ENCODE results near the gene COL9A2.

COL9A2 gene

DNA sequence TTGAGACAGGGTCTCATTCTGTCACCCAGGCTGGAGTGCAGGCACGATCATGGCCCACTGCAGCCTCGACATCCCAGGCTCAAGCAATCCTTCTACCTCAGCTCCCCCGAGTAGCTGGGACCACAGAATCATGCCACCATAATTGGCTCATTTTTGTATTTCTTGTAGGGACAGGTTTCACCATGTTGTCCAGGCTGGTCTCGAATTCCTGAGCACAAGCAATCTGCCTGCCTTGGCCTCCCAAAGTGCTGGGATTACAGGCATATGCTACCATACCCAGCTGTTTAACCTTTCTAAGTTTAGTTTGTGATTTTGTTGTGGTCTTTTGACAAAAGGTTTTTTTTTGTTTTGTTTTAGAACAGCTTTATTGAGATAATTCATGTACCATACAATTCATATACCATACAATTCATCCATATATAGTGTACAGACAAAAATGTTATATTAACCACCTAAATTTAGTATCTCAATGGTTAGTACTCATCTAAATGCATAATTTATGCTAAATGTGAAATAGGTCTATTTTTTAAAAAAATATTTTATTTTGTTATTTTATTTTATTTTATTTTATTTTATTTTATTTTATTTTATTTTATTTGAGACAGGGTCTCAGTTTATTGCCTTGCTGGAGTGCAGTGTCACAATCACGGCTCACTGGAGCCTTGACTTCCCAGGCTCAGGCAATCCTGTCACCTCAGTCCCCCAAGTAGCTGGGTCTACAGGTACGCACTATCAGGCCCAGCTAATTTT lies 50.1 kb downstream of the COL9A2 start:
- Histone ChIP-seq H3K36me3 (ENCODE audit: control insufficient read depth, low read depth, low read length) (peaks cover 65% of the 10 kb centered on the region), H3K4me1 (ENCODE audit: control insufficient read depth, low read depth, low read length) (no peaks in the 10 kb centered on the region), H3K27me3 (ENCODE audit: control insufficient read depth, insufficient read depth, low read length) (no peaks in the 10 kb centered on the region), H3K9me3 (ENCODE audit: control insufficient read depth, low read depth, low read length) (no peaks in the 10 kb centered on the region), H3K27ac (ENCODE audit: low read length) (no peak overlapping the region), H3K4me3 (ENCODE audit: low read length) (no peak overlapping the region), H3K9ac (ENCODE audit: low read length) (no peak overlapping the region)

DNA sequence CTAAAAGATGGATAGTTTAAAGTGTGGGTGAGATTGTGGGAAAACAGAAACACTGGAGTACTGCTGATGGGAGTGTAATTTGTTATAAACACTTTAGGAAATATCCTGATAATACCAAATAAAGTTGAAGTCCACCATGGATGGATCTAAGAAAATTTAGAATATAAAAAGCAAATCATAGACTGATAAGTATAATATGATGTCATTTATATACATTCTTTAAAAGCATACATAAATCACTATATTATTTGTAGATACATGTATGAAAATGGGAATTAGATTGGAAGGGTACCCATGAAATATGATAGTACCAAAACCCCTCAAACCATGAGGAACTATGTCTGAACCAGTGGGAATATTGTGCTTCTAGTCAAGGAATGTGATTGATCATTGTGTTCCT lies 51.2 kb downstream of the COL9A2 start:
- H3K27ac ChIP-seq (ENCODE audit: low read length), result no peak overlapping the region
- no peaks in the 10 kb centered on the region for H3K27me3 ChIP-seq (ENCODE audit: control insufficient read depth, insufficient read depth, low read length)
- H3K9ac ChIP-seq (ENCODE audit: low read length), result no peak overlapping the region
- peaks cover 67% of the 10 kb centered on the region for H3K36me3 ChIP-seq (ENCODE audit: control insufficient read depth, low read depth, low read length)
- H3K4me1 ChIP-seq (ENCODE audit: control insufficient read depth, low read depth, low read length), result no peaks in the 10 kb centered on the region
- H3K4me3 ChIP-seq (ENCODE audit: low read length), result no peak overlapping the region
- H3K9me3 ChIP-seq (ENCODE audit: control insufficient read depth, low read depth, low read length), result no peaks in the 10 kb centered on the region

DNA sequence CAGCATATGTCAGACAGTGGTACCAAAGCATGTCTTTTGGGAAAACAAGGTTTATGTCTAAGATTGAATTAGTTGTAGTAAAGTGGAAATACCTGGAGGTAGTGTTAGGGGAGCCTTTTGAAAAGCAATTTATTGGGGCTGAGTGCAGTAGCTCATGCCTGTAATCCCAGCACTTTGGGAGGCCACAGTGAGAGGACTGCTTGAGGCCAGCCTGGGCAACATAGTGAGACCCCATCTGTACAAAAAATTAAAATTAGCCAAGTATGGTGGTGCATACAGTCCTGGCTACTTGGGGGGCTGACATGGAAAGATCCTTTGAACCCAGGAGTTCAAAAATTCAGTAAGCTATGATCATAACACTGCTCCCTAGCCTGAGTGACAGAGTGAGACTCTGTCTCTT lies 51.8 kb downstream of the COL9A2 start:
- no peak overlapping the region for H3K4me3 ChIP-seq (ENCODE audit: low read length)
- H3K4me1 ChIP-seq (ENCODE audit: control insufficient read depth, low read depth, low read length), result no peaks in the 10 kb centered on the region
- H3K9me3 ChIP-seq (ENCODE audit: control insufficient read depth, low read depth, low read length), result no peaks in the 10 kb centered on the region
- no peak overlapping the region for H3K9ac ChIP-seq (ENCODE audit: low read length)
- no peak overlapping the region for H3K27ac ChIP-seq (ENCODE audit: low read length)
- peaks cover 67% of the 10 kb centered on the region for H3K36me3 ChIP-seq (ENCODE audit: control insufficient read depth, low read depth, low read length)
- H3K27me3 ChIP-seq (ENCODE audit: control insufficient read depth, insufficient read depth, low read length), result no peaks in the 10 kb centered on the region

DNA sequence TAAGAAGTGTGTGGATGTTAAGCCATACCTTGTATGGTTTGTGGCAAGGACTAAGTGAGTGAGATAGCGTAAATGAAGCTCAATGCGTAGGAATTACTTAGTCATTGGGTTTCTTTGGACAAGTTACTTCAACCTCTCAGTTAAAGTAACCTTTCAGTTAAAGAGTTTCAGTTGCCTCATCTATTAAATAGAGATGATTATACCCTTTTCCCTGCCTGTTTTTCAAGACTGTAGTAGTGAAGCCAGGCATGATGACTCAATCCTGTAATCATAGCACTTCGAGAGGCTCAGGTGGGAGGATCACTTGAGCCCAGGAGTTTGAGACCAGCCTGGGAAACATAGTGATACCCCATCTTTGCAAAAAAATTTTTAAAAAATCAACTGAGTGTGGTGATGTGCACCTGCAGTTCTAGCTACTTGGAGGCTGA lies 52.7 kb downstream of the COL9A2 start:
- H3K9me3 ChIP-seq (ENCODE audit: control insufficient read depth, low read depth, low read length), result no peaks in the 10 kb centered on the region
- no peaks in the 10 kb centered on the region for H3K27me3 ChIP-seq (ENCODE audit: control insufficient read depth, insufficient read depth, low read length)
- H3K36me3 ChIP-seq (ENCODE audit: control insufficient read depth, low read depth, low read length), result peaks cover 61% of the 10 kb centered on the region
- H3K4me1 ChIP-seq (ENCODE audit: control insufficient read depth, low read depth, low read length), result no peaks in the 10 kb centered on the region
- no peak overlapping the region for H3K9ac ChIP-seq (ENCODE audit: low read length)
- H3K27ac ChIP-seq (ENCODE audit: low read length), result no peak overlapping the region
- no peak overlapping the region for H3K4me3 ChIP-seq (ENCODE audit: low read length)

DNA sequence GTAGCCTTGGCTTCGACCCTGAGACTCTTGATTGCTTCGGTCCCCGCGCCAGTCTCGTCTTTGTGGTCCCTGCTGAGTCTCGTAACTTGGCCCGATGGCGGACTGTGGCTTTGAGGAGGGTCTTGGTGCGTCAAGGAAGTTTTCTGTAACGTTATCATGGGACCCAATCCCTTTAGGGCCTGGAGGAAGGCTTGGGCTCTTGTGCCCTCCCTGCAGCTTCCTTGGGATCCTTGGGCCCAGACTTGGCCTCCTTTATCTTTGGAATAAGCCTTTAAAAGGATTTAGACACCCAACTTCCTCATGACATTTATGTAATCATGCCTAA lies 58.7 kb downstream of the COL9A2 start:
- Histone ChIP-seq H3K27ac (ENCODE audit: low read length) (peak overlapping the region; percentile 43), H3K9me3 (ENCODE audit: control insufficient read depth, low read depth, low read length) (no peaks in the 10 kb centered on the region), H3K4me3 (ENCODE audit: low read length) (peak overlapping the region; percentile 94), H3K27me3 (ENCODE audit: control insufficient read depth, insufficient read depth, low read length) (no peaks in the 10 kb centered on the region), H3K36me3 (ENCODE audit: control insufficient read depth, low read depth, low read length) (peaks cover 33% of the 10 kb centered on the region), H3K4me1 (ENCODE audit: control insufficient read depth, low read depth, low read length) (peaks cover 4% of the 10 kb centered on the region), H3K9ac (ENCODE audit: low read length) (peak overlapping the region; percentile 97)

DNA sequence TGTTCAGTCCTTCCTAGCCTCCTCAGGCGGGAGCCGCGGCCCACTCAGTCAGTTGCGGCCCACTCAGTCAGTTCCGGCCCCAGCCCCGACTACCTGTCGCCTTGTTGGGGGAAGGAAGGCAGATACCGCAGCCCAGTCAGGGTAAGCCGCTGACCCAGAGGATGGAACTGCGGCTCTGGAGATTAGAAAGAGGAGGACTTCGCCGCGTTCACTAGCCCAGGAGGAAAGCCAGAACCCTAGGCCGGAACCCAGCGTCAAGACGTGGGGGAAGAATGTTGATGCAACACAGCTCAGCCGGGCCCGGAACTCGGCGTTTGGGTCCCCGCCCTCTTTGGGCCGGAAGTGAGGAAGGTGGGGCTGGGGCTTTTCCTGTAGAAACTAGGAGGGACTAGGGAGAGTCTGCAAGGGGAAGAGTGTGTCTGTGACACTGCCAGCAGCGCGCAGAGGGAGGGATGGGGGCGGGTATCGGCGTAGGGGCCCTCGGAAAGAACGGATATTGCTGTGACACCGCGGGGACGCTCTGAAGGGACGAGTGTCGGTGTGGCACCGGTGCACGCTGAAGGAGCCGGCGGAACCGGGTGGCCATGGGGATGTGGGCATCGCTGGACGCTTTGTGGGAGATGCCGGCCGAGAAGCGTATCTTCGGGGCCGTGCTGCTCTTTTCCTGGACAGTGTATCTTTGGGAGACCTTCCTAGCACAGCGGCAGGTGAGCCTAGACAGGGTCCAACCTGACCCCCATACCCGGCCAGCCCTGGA lies 59.2 kb downstream of the COL9A2 start, which contains the start of gene ZMPSTE24:
ZMPSTE24 (plus strand) TSS at position 549 of the 757 bp plus-strand sequence; CDS start at position 585, 36 bp downstream.
- peak within 1 kb of the TSS; percentile 97 for H3K9ac ChIP-seq (ENCODE audit: low read length)
- peaks cover 4% of the 10 kb centered on the region for H3K4me1 ChIP-seq (ENCODE audit: control insufficient read depth, low read depth, low read length)
- H3K36me3 ChIP-seq (ENCODE audit: control insufficient read depth, low read depth, low read length), result peaks cover 28% of the 10 kb centered on the region
- H3K27me3 ChIP-seq (ENCODE audit: control insufficient read depth, insufficient read depth, low read length), result no peaks in the 10 kb centered on the region
- H3K27ac ChIP-seq (ENCODE audit: low read length), result peak within 1 kb of the TSS; percentile 92
- no peaks in the 10 kb centered on the region for H3K9me3 ChIP-seq (ENCODE audit: control insufficient read depth, low read depth, low read length)
- H3K4me3 ChIP-seq (ENCODE audit: low read length), result peak within 1 kb of the TSS; percentile 94

DNA sequence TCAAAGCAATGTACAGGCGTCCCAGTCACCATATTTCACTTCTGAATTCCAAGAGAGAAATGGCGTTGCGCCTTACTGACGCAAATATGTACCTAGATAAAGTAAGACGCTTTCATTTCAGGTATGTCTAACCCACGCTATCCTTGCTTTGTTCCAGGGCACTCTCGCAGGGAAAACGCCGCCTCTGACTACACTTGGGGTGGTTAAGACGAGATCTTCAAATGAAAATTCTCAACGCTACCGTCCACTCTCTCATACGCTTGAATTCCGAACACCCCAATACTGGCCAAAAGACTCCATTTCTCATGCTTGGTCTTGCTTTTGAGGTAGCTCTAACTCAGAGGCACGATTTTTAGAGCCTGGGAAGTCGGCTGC lies 59.8 kb downstream of the COL9A2 start:
- Histone ChIP-seq H3K9ac (ENCODE audit: low read length) (peak overlapping the region; percentile 97), H3K4me3 (ENCODE audit: low read length) (peak overlapping the region; percentile 94), H3K9me3 (ENCODE audit: control insufficient read depth, low read depth, low read length) (no peaks in the 10 kb centered on the region), H3K36me3 (ENCODE audit: control insufficient read depth, low read depth, low read length) (peaks cover 22% of the 10 kb centered on the region), H3K27me3 (ENCODE audit: control insufficient read depth, insufficient read depth, low read length) (no peaks in the 10 kb centered on the region), H3K4me1 (ENCODE audit: control insufficient read depth, low read depth, low read length) (peaks cover 4% of the 10 kb centered on the region), H3K27ac (ENCODE audit: low read length) (peak overlapping the region; percentile 92)

DNA sequence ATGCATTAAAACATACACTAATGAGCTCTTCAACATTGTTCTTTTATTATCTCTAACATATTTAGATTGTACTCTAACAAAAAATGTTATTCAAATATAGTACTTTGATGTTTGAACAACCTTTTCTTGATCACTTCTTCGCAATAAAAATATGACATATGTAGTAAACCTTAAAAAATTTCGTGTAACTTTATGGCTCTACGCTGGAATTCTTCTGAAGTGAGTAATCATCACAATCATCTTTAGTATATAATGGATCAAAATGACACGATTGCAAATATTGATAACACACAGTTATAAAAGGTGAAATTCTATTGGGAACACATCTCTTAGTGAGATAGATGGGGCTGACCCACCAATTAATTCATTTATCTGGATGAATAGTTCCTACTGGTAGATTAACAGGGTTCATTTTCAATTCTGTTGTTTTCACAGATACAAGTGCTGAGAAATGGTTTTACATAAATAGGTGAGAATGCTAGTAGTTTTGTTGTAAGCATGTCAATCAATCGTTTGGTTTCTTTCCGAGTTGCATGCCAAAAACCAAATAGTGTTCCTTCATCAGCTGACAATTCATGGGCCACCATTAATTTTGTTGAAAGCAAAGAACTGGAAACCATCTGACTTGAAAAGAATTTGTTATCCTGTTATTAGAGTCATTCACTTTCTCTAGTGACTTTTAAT lies 60.5 kb downstream of the COL9A2 start:
- Histone ChIP-seq H3K9me3 (ENCODE audit: control insufficient read depth, low read depth, low read length) (no peaks in the 10 kb centered on the region), H3K4me1 (ENCODE audit: control insufficient read depth, low read depth, low read length) (peaks cover 4% of the 10 kb centered on the region), H3K27ac (ENCODE audit: low read length) (no peak overlapping the region), H3K27me3 (ENCODE audit: control insufficient read depth, insufficient read depth, low read length) (no peaks in the 10 kb centered on the region), H3K4me3 (ENCODE audit: low read length) (peak overlapping the region; percentile 94), H3K9ac (ENCODE audit: low read length) (peak overlapping the region; percentile 97), H3K36me3 (ENCODE audit: control insufficient read depth, low read depth, low read length) (peaks cover 15% of the 10 kb centered on the region)

DNA sequence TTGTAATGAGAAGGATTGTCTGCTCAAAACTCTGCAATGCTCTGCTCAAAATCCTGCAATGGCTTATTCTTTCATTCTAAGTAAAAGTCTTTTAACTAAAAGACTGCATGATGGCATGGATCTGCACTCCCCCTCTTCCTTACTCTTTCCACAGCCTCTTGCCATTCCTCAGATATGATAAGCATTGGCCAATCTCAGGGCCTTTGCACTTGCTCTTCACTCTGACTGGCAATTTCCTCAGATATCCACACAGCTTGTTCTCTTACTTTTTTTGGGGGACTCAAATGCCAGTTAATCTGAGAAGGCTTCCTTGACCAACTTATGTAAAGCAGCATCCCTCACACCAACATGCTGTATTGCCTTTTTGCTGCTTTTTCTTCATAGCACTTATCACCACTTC lies 61.9 kb downstream of the COL9A2 start:
- H3K4me1 ChIP-seq (ENCODE audit: control insufficient read depth, low read depth, low read length), result peaks cover 4% of the 10 kb centered on the region
- H3K9me3 ChIP-seq (ENCODE audit: control insufficient read depth, low read depth, low read length), result no peaks in the 10 kb centered on the region
- no peak overlapping the region for H3K9ac ChIP-seq (ENCODE audit: low read length)
- peaks cover 2% of the 10 kb centered on the region for H3K36me3 ChIP-seq (ENCODE audit: control insufficient read depth, low read depth, low read length)
- no peak overlapping the region for H3K4me3 ChIP-seq (ENCODE audit: low read length)
- H3K27me3 ChIP-seq (ENCODE audit: control insufficient read depth, insufficient read depth, low read length), result no peaks in the 10 kb centered on the region
- H3K27ac ChIP-seq (ENCODE audit: low read length), result no peak overlapping the region

DNA sequence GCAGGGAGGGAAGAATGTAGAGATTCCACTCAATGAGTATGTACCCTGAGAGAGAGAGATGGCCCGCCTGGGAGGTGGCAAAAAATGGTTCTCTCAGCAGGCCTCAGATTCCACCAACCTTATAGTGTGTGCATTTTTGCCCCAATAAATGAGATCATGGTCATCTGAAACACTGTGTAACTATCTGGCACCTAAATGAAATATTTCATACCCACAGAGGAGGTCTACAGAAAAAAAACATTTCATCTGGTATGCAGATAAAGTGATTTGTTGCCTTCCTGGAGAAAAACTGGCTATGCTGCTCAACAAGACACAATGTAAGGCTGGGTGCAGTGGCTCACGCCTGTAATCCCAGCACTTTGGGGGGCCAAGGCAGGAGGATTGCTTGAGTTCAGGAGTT lies 64.5 kb downstream of the COL9A2 start:
- no peaks in the 10 kb centered on the region for H3K9me3 ChIP-seq (ENCODE audit: control insufficient read depth, low read depth, low read length)
- H3K4me1 ChIP-seq (ENCODE audit: control insufficient read depth, low read depth, low read length), result peaks cover 4% of the 10 kb centered on the region
- no peak overlapping the region for H3K4me3 ChIP-seq (ENCODE audit: low read length)
- H3K27ac ChIP-seq (ENCODE audit: low read length), result no peak overlapping the region
- H3K36me3 ChIP-seq (ENCODE audit: control insufficient read depth, low read depth, low read length), result no peaks in the 10 kb centered on the region
- H3K27me3 ChIP-seq (ENCODE audit: control insufficient read depth, insufficient read depth, low read length), result no peaks in the 10 kb centered on the region
- H3K9ac ChIP-seq (ENCODE audit: low read length), result no peak overlapping the region

DNA sequence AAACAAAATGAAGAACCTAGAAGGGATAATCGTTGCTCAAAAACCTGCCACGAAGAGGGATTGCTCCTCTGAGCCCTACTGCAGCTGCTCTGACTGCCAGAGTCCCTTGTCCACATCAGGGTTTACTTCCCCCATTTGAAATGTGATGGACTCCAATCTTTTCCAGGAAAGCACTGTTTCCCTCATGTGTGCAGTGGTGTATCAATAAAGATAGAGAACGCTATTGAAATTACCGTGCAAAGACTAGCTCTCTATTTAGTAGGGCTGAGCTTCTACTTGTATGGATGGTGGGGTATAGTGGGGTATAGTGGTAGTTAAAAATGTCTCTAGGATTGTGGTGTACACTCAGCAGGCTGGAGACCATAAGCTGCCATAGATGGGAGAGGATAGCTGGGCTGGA lies 65.6 kb downstream of the COL9A2 start:
- H3K4me3 ChIP-seq (ENCODE audit: low read length), result no peak overlapping the region
- no peak overlapping the region for H3K9ac ChIP-seq (ENCODE audit: low read length)
- H3K4me1 ChIP-seq (ENCODE audit: control insufficient read depth, low read depth, low read length), result no peaks in the 10 kb centered on the region
- H3K9me3 ChIP-seq (ENCODE audit: control insufficient read depth, low read depth, low read length), result no peaks in the 10 kb centered on the region
- H3K36me3 ChIP-seq (ENCODE audit: control insufficient read depth, low read depth, low read length), result no peaks in the 10 kb centered on the region
- H3K27ac ChIP-seq (ENCODE audit: low read length), result no peak overlapping the region
- H3K27me3 ChIP-seq (ENCODE audit: control insufficient read depth, insufficient read depth, low read length), result no peaks in the 10 kb centered on the region

All from iPS-18a (cell line).